Activated CD4-positive, alpha-beta T cell treated with anti-CD3 and anti-CD28 coated beads, Interleukin-2, amount 10 ng/mL, durations not matched to agents 7 days and 5 days (primary cell): ENCODE data around the gene CACNA2D4. TPM values are rescaled to one million over a fixed set of nuclear protein-coding genes. Genes with fewer than 3 reads are reported as not detected.
"Not testable (repeated sequence)": the region's sequence is repeated elsewhere in the genome, so short reads cannot be mapped to it uniquely, and the experiment has no call there.

ENCODE experiments used
- CTCF ChIA-PET: fragments of 350-600 bp; sonication (Branson Sonifier 250); formaldehyde crosslinking; loops from one replicate; lab custom pipeline; 2021; ENCODE audit warnings: antibody characterized with exemption; lab: Charles Lee
- POLR2A ChIA-PET: fragments of 350-600 bp; sonication (Branson Sonifier 250); formaldehyde crosslinking; loops from one replicate; lab custom pipeline; 2021; ENCODE audit warnings: antibody characterized with exemption; lab: Charles Lee
- DNase-seq: peaks from one replicate; pipeline ENCODE4 v3.0.0-alpha.2; 2020
- H3K27ac Mint-ChIP-seq: one replicate; pipeline ENCODE4 v1.8.0; 2021; ENCODE audit warnings: mild to moderate bottlenecking, moderate library complexity, mixed read lengths
- H3K27me3 Mint-ChIP-seq: one replicate; pipeline ENCODE4 v1.8.0; 2021; ENCODE audit warnings: mixed read lengths
- H3K36me3 Mint-ChIP-seq: one replicate; pipeline ENCODE4 v1.8.0; 2021; ENCODE audit warnings: low read depth, mixed read lengths
- H3K4me1 Mint-ChIP-seq: one replicate; pipeline ENCODE4 v1.8.0; 2021; ENCODE audit warnings: mixed read lengths
- H3K4me3 Mint-ChIP-seq: one replicate; pipeline ENCODE4 v1.8.0; 2021; ENCODE audit warnings: mild to moderate bottlenecking, moderate library complexity, mixed read lengths
- H3K9me3 Mint-ChIP-seq: one replicate; pipeline ENCODE4 v1.8.0; 2021; ENCODE audit warnings: mixed read lengths
- total RNA-seq, 2 experiments: library from RNA; stranded (reverse); gene quantifications; one replicate each; pipeline ENCODE4 v1.2.3, GENCODE V29; 2021

Gene CACNA2D4, protein sequence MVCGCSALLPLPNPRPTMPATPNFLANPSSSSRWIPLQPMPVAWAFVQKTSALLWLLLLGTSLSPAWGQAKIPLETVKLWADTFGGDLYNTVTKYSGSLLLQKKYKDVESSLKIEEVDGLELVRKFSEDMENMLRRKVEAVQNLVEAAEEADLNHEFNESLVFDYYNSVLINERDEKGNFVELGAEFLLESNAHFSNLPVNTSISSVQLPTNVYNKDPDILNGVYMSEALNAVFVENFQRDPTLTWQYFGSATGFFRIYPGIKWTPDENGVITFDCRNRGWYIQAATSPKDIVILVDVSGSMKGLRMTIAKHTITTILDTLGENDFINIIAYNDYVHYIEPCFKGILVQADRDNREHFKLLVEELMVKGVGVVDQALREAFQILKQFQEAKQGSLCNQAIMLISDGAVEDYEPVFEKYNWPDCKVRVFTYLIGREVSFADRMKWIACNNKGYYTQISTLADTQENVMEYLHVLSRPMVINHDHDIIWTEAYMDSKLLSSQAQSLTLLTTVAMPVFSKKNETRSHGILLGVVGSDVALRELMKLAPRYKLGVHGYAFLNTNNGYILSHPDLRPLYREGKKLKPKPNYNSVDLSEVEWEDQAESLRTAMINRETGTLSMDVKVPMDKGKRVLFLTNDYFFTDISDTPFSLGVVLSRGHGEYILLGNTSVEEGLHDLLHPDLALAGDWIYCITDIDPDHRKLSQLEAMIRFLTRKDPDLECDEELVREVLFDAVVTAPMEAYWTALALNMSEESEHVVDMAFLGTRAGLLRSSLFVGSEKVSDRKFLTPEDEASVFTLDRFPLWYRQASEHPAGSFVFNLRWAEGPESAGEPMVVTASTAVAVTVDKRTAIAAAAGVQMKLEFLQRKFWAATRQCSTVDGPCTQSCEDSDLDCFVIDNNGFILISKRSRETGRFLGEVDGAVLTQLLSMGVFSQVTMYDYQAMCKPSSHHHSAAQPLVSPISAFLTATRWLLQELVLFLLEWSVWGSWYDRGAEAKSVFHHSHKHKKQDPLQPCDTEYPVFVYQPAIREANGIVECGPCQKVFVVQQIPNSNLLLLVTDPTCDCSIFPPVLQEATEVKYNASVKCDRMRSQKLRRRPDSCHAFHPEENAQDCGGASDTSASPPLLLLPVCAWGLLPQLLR
- 10 to 100 TPM; 12.9 to 16.4 TPM for total RNA-seq

DNA sequence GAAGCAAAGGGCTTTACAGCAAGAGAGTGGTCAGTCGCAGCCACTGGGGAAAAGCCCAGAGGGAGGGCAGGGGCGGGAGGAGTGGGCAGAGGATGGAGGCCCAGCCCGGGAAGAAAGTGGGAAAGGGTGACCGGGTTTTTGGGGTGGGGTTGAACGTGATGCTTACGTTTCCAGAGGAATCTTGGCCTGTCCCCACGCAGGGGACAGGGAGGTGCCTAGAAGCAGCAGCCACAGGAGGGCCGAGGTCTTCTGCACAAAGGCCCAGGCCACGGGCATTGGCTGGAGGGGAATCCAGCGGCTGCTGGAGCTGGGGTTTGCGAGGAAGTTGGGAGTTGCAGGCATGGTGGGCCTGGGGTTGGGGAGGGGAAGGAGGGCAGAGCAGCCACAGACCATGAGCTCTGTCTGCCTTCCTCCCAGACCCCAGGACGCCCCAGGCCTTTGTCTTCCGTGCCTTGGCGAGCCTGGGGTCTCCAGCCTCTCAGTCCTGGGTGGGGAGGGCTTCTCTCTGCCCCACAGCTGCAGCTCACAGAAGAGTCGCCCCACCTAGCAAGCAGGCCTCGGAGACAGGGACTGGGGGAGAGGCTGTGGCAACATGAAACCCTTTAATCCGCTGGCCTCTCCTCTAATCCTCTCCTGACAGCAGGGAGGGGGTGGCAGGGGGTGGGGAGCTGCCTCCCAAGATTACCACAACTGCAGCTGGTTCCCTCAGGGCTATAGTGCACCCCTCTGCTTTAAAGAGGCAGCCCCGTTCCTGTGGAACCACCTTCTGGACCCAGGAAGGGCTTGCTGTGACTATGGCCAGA, at the start of gene CACNA2D4:
Gene CACNA2D4 (minus strand): TSS at position 572 of the 803 bp plus-strand sequence. CDS start 179 bp downstream, at position 393.
- H3K27me3 Mint-ChIP-seq = peaks cover 12% of the 10 kb centered on the region
- no peaks in the 10 kb centered on the region for H3K9me3 Mint-ChIP-seq
- ChIA-PET POLR2A (no interaction called here), CTCF (interaction anchor here (0.8 to 1.1 kb wide), 4 partner anchors 9 to 23 kb away, joined by 3 read pairs; no protein-coding TSS in a partner anchor)
- no peak within 1 kb of the TSS for H3K27ac Mint-ChIP-seq
- H3K4me1 Mint-ChIP-seq = peaks cover 28% of the 10 kb centered on the region
- no peak within 1 kb of the TSS for H3K4me3 Mint-ChIP-seq
- no peak for DNase-seq
- no peaks in the 10 kb centered on the region for H3K36me3 Mint-ChIP-seq

DNA sequence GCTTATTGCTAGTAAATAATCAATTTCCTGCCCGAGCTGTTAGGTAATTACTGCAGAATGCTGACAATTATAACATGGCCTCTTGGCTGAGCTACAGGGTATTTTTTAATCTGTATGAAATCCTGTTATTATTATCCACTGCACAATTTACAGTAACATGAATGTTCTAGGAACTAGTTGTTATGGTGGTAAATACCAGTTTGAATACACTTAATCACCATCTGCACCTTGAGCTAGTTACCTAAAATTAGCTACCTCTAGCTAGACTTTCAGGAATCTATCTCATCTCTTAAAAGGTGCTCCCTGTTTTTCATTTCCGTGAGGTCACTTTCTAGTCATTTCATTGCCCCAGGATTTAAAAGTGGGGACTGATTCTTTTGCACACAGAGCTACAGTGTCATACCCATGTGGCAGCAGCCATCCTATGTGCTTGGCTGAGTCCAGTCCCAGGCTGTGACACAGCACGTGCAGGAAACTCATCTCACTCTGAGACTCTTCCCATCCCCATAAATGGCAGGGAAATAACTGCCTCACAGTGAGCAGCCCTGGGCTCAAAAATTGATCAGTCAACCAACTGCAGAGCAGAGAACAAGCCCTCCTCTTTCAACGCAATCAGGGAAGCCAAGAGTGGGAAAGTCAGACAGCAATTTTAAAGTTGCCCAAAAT, 48.2 kb upstream of the CACNA2D4 start:
- POLR2A ChIA-PET = no interaction called here
- H3K27ac Mint-ChIP-seq = no peak overlapping the region
- no peak overlapping the region for H3K4me3 Mint-ChIP-seq
- CTCF ChIA-PET = no interaction called here
- H3K27me3 Mint-ChIP-seq = no peaks in the 10 kb centered on the region
- H3K36me3 Mint-ChIP-seq = peaks cover 7% of the 10 kb centered on the region
- no peak for DNase-seq
- H3K4me1 Mint-ChIP-seq = peaks cover 7% of the 10 kb centered on the region
- H3K9me3 Mint-ChIP-seq = no peaks in the 10 kb centered on the region

DNA sequence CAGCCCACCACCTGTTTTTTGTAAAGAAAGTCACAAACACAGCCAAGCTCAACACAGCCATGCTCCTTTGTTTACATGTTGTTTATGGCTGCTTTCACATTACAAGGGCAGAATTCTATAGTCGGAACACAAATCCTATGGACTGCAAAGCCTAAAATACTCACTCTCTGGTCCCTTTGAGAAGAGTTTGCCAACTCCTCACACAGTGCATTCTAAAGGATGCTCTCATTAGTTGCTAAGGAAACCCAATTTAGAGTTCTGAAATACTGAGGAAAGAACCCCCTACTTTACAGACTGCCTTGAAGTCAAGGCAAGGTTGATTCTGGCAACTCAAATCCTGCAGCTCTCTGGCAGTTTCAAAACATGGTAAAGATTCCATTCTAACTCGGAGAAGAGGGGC, 47.5 kb upstream of the CACNA2D4 start:
- Mint-ChIP-seq H3K27ac (no peak overlapping the region), H3K36me3 (peaks cover 12% of the 10 kb centered on the region), H3K4me1 (peaks cover 7% of the 10 kb centered on the region), H3K4me3 (no peak overlapping the region), H3K9me3 (no peaks in the 10 kb centered on the region), H3K27me3 (no peaks in the 10 kb centered on the region)
- no peak for DNase-seq
- POLR2A ChIA-PET = no interaction called here
- CTCF ChIA-PET = no interaction called here

DNA sequence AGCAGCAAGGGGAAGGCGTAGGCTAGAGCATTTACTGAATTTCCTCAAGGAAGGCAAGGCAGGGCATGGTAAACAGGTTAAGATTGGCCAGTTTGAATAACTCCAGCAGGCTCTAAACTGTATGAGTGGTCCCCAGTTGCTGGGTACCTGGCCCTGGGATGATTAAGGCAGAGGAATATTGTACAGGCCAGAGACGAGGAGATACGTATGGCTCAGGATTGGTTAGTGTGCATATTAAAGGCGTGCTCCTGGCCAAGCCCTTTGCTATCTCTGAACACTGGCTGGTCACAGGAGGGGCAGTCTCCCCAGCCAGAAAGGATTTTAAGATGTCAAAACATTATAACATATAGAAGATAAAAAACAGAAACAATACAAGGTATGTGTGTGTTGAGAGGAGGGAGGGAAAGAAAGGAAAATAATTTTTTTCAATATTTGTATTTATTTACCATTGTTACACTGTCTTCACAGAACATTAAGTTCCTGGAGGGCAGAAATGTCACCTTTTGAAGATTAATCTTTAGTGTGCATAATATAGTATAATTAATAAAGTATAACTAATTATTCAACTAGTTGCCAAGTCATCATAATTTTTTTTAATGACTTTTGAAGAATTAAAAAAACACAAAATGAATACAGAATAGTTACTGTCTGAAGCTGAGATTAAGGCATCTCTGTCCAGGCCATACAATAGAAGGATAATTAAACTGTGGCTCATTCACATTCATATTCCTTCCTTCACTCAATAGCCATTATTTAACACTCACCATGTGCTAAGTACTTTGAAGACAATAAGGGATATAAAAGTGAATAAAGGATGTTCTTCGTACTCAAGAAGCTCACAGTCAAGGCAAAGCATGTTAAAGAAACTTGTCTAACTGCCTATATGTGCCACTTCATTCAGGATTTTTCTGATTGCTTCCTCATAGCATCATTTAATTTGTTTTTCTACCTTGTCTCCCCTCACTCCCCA, 43.9 kb upstream of the CACNA2D4 start:
- POLR2A ChIA-PET = no interaction called here
- H3K4me3 Mint-ChIP-seq = no peak overlapping the region

DNA sequence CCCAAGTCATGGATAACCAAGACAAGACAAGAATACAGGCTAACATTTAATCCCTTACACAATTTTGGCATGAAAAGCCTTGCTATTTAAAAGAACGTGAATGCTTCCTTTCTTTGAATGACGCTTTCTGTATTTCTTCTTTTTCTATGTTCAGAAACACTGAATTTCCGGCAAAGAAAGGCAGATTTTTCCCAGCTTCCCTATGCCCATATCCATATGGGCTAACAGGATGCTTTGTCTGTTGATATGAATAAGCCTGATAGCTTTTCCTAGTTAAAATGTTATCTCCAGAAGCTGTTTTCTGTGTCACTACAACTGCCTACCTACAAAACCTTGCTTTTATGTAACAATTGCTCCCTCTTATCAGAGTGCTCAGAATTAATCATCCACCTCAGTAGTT, 38.3 kb upstream of the CACNA2D4 start:
- ChIA-PET POLR2A (no interaction called here), CTCF (no interaction called here)
- Mint-ChIP-seq H3K4me3 (no peak overlapping the region), H3K4me1 (no peaks in the 10 kb centered on the region), H3K9me3 (peaks cover 5% of the 10 kb centered on the region), H3K27me3 (no peaks in the 10 kb centered on the region), H3K27ac (no peak overlapping the region), H3K36me3 (peaks cover 29% of the 10 kb centered on the region)
- no peak for DNase-seq

More for the DNA sequence above, 43.9 kb upstream of the CACNA2D4 start:
- H3K27me3 Mint-ChIP-seq = no peaks in the 10 kb centered on the region
- no peak for DNase-seq
- peaks cover 7% of the 10 kb centered on the region for H3K4me1 Mint-ChIP-seq
- peaks cover 23% of the 10 kb centered on the region for H3K36me3 Mint-ChIP-seq
- H3K9me3 Mint-ChIP-seq = peaks cover 5% of the 10 kb centered on the region
- CTCF ChIA-PET = no interaction called here
- H3K27ac Mint-ChIP-seq = no peak overlapping the region

DNA sequence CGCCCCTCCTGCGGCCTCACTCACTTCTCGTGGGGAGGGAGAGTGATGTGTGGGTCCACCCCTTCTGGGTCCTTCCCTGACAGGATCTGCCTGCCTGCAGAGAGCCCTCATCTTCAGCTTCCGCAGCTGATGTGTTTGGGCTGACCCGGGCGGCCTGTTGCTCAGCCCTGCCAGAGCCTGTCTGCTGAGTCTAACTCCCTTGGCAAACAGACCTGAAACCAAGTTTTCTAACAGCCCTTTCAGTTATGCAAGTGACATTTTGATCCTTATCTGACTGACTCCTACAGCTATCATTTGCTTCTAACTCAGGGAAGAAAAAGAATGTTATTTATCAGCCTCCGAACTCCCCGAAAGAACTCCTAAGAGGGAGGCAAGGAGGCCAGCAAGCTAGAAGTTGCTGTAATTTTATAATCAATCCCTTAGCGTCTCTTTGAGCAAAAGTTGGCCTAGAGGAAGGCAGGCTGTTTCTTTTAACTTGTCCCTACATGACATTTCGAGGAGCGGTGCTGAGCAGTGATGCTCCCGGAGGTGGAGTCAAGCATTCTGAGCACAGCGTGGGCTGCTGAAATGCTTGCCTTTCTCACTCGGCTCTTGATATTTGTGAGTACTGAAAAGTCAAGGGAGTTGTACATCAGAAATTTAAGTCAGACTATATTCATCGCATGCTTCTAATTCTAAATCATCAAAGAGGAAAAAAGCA, 31.5 kb upstream of the CACNA2D4 start:
- H3K27me3 Mint-ChIP-seq = no peaks in the 10 kb centered on the region
- CTCF ChIA-PET = interaction anchor here (0.7 to 3.1 kb wide), 4 partner anchors 10 to 159 kb away, joined by 3 to 17 read pairs (median 3); no protein-coding TSS in a partner anchor

DNA sequence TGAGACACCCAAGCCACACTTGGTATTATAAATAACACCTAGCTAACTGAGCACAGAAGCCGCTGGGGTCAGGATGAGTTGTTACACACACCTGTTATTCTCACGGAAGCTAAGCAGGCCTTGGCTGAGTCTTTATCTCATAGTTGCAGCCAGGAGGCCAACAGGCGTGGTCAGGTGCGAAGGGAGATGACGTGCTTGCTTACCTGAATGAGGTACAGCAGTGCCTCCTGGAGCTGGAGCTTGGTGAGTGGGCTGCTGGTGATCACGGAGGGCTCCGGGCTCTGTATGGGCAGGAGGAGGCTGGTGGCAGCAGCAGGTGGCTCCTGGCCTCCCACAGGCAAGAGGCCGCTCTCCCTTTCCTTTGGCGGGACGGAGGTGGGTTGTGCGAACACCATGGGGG, 30.4 kb upstream of the CACNA2D4 start:
- Mint-ChIP-seq H3K27me3 (no peaks in the 10 kb centered on the region), H3K4me3 (no peak overlapping the region), H3K9me3 (peaks cover 2% of the 10 kb centered on the region), H3K36me3 (peaks cover 55% of the 10 kb centered on the region), H3K4me1 (no peaks in the 10 kb centered on the region), H3K27ac (no peak overlapping the region)
- ChIA-PET POLR2A (no interaction called here), CTCF (interaction anchor here (0.7 to 3.1 kb wide), 5 partner anchors 9 to 163 kb away, joined by 3 to 17 read pairs (median 3); no protein-coding TSS in a partner anchor)
- no peak for DNase-seq

More for the DNA sequence above, 31.5 kb upstream of the CACNA2D4 start:
- no peak overlapping the region for H3K4me3 Mint-ChIP-seq
- H3K36me3 Mint-ChIP-seq = peaks cover 45% of the 10 kb centered on the region
- DNase-seq = no peak
- no peak overlapping the region for H3K27ac Mint-ChIP-seq
- POLR2A ChIA-PET = no interaction called here
- no peaks in the 10 kb centered on the region for H3K4me1 Mint-ChIP-seq
- H3K9me3 Mint-ChIP-seq = peaks cover 2% of the 10 kb centered on the region

DNA sequence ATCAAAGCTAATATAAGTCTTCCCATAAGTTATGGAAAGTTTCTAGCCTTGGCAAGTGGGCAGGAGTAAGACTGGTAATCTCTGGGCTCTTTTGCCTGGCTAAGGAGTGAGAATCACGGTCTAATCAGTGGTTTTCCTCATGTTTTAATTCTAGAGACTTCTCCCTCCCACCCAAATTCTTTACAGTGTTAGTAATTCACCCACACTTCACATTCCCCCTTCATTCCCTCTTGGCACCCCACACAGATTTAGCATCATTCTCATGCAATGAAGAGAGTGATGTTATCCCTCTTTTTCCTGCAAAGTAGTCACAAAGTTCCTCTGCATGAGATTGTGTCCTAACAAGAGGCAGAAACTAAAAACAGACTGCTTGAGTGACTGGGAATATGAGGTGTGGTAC, 28.6 kb upstream of the CACNA2D4 start:
- Mint-ChIP-seq H3K27ac (peak overlapping the region; percentile 15), H3K36me3 (peaks cover 47% of the 10 kb centered on the region), H3K4me3 (no peak overlapping the region), H3K4me1 (no peaks in the 10 kb centered on the region), H3K27me3 (no peaks in the 10 kb centered on the region), H3K9me3 (peaks cover 2% of the 10 kb centered on the region)
- POLR2A ChIA-PET = no interaction called here
- CTCF ChIA-PET = interaction anchor here (1.7 kb wide), 1 partner anchor 139 kb away, joined by 3 read pairs; no protein-coding TSS in a partner anchor
- no peak for DNase-seq

DNA sequence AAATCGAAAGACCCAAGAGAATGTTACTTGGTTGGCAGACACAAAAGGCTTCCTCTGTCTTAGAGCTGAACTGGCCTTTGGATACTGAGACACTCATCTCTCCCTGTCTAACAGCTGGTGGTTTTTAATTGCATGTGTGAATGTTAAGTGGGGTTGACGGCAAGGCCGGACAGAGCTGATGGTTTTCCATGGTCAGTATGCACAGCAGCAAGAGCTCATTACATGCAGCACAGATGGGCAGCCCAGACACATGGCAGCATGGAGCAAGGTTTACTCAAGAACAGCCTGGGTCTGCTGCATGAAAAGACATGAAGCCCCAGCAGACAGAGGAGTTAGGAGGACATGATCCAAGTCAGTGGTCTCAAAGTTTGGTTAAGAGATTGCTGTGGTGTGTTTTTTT, 27.8 kb upstream of the CACNA2D4 start:
- peaks cover 44% of the 10 kb centered on the region for H3K36me3 Mint-ChIP-seq
- no peak for DNase-seq
- POLR2A ChIA-PET = no interaction called here
- H3K4me1 Mint-ChIP-seq = no peaks in the 10 kb centered on the region
- no peak overlapping the region for H3K4me3 Mint-ChIP-seq
- H3K9me3 Mint-ChIP-seq = peaks cover 2% of the 10 kb centered on the region
- no peak overlapping the region for H3K27ac Mint-ChIP-seq
- H3K27me3 Mint-ChIP-seq = no peaks in the 10 kb centered on the region
- CTCF ChIA-PET = no interaction called here

DNA sequence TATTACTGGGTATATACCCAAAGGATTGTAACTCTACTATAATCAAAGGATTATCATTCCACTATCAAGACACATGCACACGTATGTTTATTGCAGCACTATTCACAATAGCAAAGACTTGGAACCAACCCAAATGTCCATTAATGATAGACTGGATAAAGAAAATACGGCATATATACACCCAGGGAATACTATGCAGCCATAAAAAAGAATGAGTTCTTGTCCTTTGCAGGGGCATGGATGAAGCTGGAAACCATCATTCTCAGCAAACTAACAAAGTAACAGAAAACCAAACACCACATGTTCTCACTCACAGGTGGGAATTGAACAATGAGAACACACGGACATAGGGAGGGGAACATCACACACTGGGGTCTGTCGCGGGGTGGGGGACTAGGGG, 27.1 kb upstream of the CACNA2D4 start:
- H3K4me3 Mint-ChIP-seq, POLR2A ChIA-PET, H3K9me3 Mint-ChIP-seq, DNase-seq, CTCF ChIA-PET, H3K27me3 Mint-ChIP-seq, H3K4me1 Mint-ChIP-seq, H3K27ac Mint-ChIP-seq: not testable (repeated sequence)
- H3K36me3 Mint-ChIP-seq = peaks cover 49% of the 10 kb centered on the region
